Stimulated activated effector memory CD8-positive, alpha-beta T cell treated with anti-CD3 and anti-CD28 coated beads, Interleukin-12 subunit alpha, Interleukin-12 subunit beta, amount 100 ng/mL, for 72 hours (primary cell): Measurements from ENCODE around the gene PPM1L.
A peak's percentile ranks its signal among the peaks of the same experiment; 100 is the strongest.
"Not testable (repeated sequence)": the region's sequence is repeated elsewhere in the genome, so short reads cannot be mapped to it uniquely, and the experiment has no call there.

Experiments used
- ATAC-seq: fragments of 150-1000 bp; cut with Tn5 transposase; 2 replicates; pipeline ENCODE4 v1.10.0; 2021
- DNase-seq, 2 donors: peaks; one replicate each; pipeline ENCODE4 v3.0.0; 2021 to 2022; ENCODE audit warnings: low spot score in 2 of 2
- H3K27ac Mint-ChIP-seq: one replicate; pipeline ENCODE4 v1.8.0; 2022; ENCODE audit warnings: mild to moderate bottlenecking, mixed read lengths
- H3K36me3 Mint-ChIP-seq: one replicate; pipeline ENCODE4 v1.8.0; 2022; ENCODE audit warnings: mild to moderate bottlenecking, mixed read lengths
- H3K4me1 Mint-ChIP-seq: one replicate; pipeline ENCODE4 v1.8.0; 2022; ENCODE audit warnings: mixed read lengths
- H3K4me3 Mint-ChIP-seq: one replicate; pipeline ENCODE4 v1.8.0; 2022; ENCODE audit warnings: mild to moderate bottlenecking, mixed read lengths
- H3K9me3 Mint-ChIP-seq: one replicate; pipeline ENCODE4 v1.8.0; 2022; ENCODE audit warnings: mixed read lengths

PPM1L gene

GRCh38 chr3:161026612-161027510 lies 270.8 kb downstream of the PPM1L start:
- peaks cover 19% of the 10 kb centered on the region for H3K9me3 Mint-ChIP-seq
- DNase-seq (no peak), ATAC-seq (no peak)
- H3K27ac Mint-ChIP-seq, result no peak overlapping the region
- H3K4me3 Mint-ChIP-seq, result no peak overlapping the region
- no peaks in the 10 kb centered on the region for H3K4me1 Mint-ChIP-seq
- no peaks in the 10 kb centered on the region for H3K36me3 Mint-ChIP-seq

- no peak for ATAC-seq
- no peak overlapping the region for H3K27ac Mint-ChIP-seq
Measured at GRCh38 chr3:161028555-161029153, 272.6 kb downstream of the PPM1L start.

DNA sequence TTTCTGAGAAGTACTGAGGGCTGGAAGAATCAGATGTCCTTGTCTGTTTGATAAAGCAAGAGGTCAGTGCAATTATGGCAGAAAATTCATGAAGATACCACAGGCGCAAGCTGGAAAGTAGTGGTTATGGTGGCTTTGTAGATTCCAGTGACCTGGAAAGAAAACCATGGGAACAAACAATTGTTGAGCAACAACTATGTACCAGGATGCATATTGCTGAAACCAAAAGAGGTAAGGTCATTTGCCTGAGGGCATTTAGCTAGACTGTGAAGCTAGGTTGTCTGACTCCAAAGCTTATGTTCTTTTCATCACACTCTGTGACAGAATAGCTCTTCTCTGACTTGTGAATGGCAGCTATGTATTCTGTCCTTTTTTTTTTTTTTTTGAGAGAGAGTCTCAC lies 275.1 kb downstream of the PPM1L start:
- Mint-ChIP-seq H3K4me3 (no peak overlapping the region), H3K4me1 (no peaks in the 10 kb centered on the region), H3K36me3 (no peaks in the 10 kb centered on the region), H3K9me3 (peaks cover 9% of the 10 kb centered on the region), H3K27ac (no peak overlapping the region)
- DNase-seq (no peak), ATAC-seq (no peak)

More at GRCh38 chr3:161028555-161029153, 272.6 kb downstream of the PPM1L start:
- no peaks in the 10 kb centered on the region for H3K4me1 Mint-ChIP-seq
- H3K4me3 Mint-ChIP-seq, result no peak overlapping the region
- no peaks in the 10 kb centered on the region for H3K36me3 Mint-ChIP-seq
- DNase-seq, result no peak
- H3K9me3 Mint-ChIP-seq, result peaks cover 9% of the 10 kb centered on the region

GRCh38 chr3:161034913-161035550 lies 279.0 kb downstream of the PPM1L start:
- not testable (repeated sequence) for H3K4me3 Mint-ChIP-seq, H3K27ac Mint-ChIP-seq, DNase-seq, H3K36me3 Mint-ChIP-seq, H3K4me1 Mint-ChIP-seq
- peaks cover 15% of the 10 kb centered on the region for H3K9me3 Mint-ChIP-seq
- peak; percentile 74 for ATAC-seq

- H3K9me3 Mint-ChIP-seq, result peaks cover 11% of the 10 kb centered on the region
- no peaks in the 10 kb centered on the region for H3K4me1 Mint-ChIP-seq
- H3K36me3 Mint-ChIP-seq, result no peaks in the 10 kb centered on the region
- ATAC-seq (no peak), DNase-seq (no peak)
- H3K27ac Mint-ChIP-seq, result no peak overlapping the region
- H3K4me3 Mint-ChIP-seq, result no peak overlapping the region
Measured at GRCh38 chr3:161035711-161036110, 279.7 kb downstream of the PPM1L start.

DNA sequence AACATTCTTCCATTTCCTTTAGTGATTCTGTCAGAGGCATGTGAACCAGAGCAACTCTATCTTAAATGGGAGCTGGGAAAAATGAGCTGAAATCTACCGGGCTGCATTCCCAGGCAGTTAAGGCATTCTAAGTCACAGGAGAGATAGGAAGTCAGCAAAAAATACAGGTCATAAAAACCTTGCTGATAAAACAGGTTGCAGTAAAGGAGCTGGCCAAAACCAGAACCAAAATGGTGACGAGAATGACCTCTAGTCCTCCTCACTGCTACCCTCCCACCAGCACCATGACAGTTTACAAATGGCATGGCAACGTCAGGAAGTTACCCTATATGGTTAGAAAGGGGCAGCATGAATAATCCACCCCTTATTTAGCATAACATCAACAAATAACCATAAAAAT lies 282.7 kb downstream of the PPM1L start:
- no peak for DNase-seq
- H3K9me3 Mint-ChIP-seq, result peaks cover 9% of the 10 kb centered on the region
- no peak overlapping the region for H3K27ac Mint-ChIP-seq
- ATAC-seq, result no peak
- no peak overlapping the region for H3K4me3 Mint-ChIP-seq
- H3K4me1 Mint-ChIP-seq, result no peaks in the 10 kb centered on the region
- H3K36me3 Mint-ChIP-seq, result no peaks in the 10 kb centered on the region

GRCh38 chr3:161042023-161042501 lies 286.0 kb downstream of the PPM1L start:
- Mint-ChIP-seq H3K27ac (no peak overlapping the region), H3K4me1 (no peaks in the 10 kb centered on the region), H3K4me3 (no peak overlapping the region), H3K36me3 (no peaks in the 10 kb centered on the region), H3K9me3 (peaks cover 13% of the 10 kb centered on the region)
- DNase-seq, result no peak
- no peak for ATAC-seq

- no peak overlapping the region for H3K4me3 Mint-ChIP-seq
- ATAC-seq, result no peak
- H3K36me3 Mint-ChIP-seq, result no peaks in the 10 kb centered on the region
- peaks cover 13% of the 10 kb centered on the region for H3K9me3 Mint-ChIP-seq
- H3K27ac Mint-ChIP-seq, result no peak overlapping the region
- H3K4me1 Mint-ChIP-seq, result no peaks in the 10 kb centered on the region
- no peak for DNase-seq
Measured at GRCh38 chr3:161043336-161044035, 287.5 kb downstream of the PPM1L start.

DNA sequence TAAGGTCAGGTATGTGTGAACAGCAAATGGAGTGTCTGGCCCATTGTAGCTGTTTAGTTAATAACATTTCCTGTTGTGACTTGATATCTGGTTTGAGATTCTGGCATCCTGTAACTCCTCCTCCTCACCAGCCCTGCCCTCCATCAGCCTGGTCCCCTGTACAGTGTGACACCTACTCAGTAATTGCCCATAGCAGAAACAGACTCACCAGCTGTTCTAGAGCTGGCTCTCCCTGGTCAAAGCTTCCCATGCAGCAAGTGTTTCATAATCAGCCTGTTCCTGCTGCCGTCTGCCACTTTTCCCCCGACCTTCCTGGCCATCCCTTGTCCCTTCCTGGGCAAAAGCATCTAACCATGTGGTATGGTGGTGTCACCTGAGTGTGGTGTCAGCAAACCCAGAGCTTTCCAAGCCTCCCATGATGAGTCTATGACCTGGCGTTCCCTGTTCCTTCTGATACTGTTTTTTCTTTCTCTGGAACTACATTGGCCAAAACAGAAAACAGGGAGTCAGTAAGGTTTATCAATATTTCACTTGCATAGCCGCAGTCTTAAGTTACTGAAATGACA lies 293.7 kb downstream of the PPM1L start:
- Mint-ChIP-seq H3K36me3 (no peaks in the 10 kb centered on the region), H3K4me3 (no peak overlapping the region), H3K4me1 (no peaks in the 10 kb centered on the region), H3K27ac (no peak overlapping the region), H3K9me3 (peaks cover 8% of the 10 kb centered on the region)
- ATAC-seq (peak; percentile 32), DNase-seq (no peak)

- Mint-ChIP-seq H3K9me3 (peaks cover 5% of the 10 kb centered on the region), H3K4me3 (no peak overlapping the region), H3K27ac (no peak overlapping the region), H3K36me3 (no peaks in the 10 kb centered on the region), H3K4me1 (no peaks in the 10 kb centered on the region)
- DNase-seq (no peak), ATAC-seq (no peak)
Measured at GRCh38 chr3:161050935-161051334, 294.9 kb downstream of the PPM1L start.

- Mint-ChIP-seq H3K4me1 (no peaks in the 10 kb centered on the region), H3K27ac (no peak overlapping the region), H3K36me3 (no peaks in the 10 kb centered on the region), H3K4me3 (no peak overlapping the region), H3K9me3 (peaks cover 5% of the 10 kb centered on the region)
- no peak for ATAC-seq
- DNase-seq, result no peak
Measured at GRCh38 chr3:161051856-161052255, 295.8 kb downstream of the PPM1L start.

GRCh38 chr3:161054860-161055604 lies 299.0 kb downstream of the PPM1L start:
- no peak for ATAC-seq
- peaks cover 3% of the 10 kb centered on the region for H3K9me3 Mint-ChIP-seq

GRCh38 chr3:161064413-161064812 lies 308.4 kb downstream of the PPM1L start:
- H3K27ac Mint-ChIP-seq, result no peak overlapping the region
- no peak for ATAC-seq
- H3K4me1 Mint-ChIP-seq, result no peaks in the 10 kb centered on the region
- DNase-seq, result no peak
- H3K36me3 Mint-ChIP-seq, result no peaks in the 10 kb centered on the region
- no peaks in the 10 kb centered on the region for H3K9me3 Mint-ChIP-seq
- H3K4me3 Mint-ChIP-seq, result no peak overlapping the region

More at GRCh38 chr3:161054860-161055604, 299.0 kb downstream of the PPM1L start:
- Mint-ChIP-seq H3K36me3 (no peaks in the 10 kb centered on the region), H3K27ac (no peak overlapping the region), H3K4me3 (no peak overlapping the region), H3K4me1 (no peaks in the 10 kb centered on the region)
- no peak for DNase-seq

DNA sequence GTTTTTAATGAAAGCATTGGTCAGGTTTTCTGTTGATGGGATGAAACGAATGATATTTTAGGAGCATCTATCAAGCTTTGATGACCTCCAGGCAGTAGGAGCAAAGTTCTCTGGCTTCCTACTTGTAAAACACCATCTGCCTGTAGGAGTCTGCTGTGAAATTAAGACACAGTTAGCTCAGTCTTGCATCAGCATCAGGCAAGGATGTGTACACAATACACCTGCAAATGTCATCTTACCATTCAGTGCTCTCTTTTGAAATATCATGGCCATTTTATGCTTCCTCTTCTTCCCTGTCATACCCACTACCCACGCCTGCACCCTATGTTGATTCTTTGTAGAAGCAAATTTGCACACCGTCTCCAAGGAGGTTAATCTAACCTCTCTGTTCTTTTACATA lies 310.9 kb downstream of the PPM1L start:
- Mint-ChIP-seq H3K27ac (no peak overlapping the region), H3K9me3 (no peaks in the 10 kb centered on the region), H3K36me3 (no peaks in the 10 kb centered on the region), H3K4me3 (no peak overlapping the region), H3K4me1 (no peaks in the 10 kb centered on the region)
- DNase-seq, result no peak
- ATAC-seq, result no peak
